ENCODE results near the gene MICAL1. TPM values are rescaled to one million over a fixed set of nuclear protein-coding genes. Genes with fewer than 3 reads are reported as not detected.

Gene MICAL1
- total RNA-seq, 2 experiments from 2014 or later: 106 to 107 TPM

- no peak for TF ChIP-seq CTCF (IDR thresholded peaks at IDR 0.05)
- H3K9me3 Mint-ChIP-seq: no peaks in the 10 kb centered on the region
- Histone ChIP-seq H3K9me3 (ENCODE audit: control insufficient read depth in 1 of 2, insufficient read depth in 1 of 2, low read length in 2 of 2) (no peaks in the 10 kb centered on the region), H3K27me3 (ENCODE audit: control insufficient read depth in 1 of 2, insufficient read depth in 2 of 2, low read length in 2 of 2) (no peaks in the 10 kb centered on the region), H3K27ac (ENCODE audit: low read depth in 1 of 2, low read length in 2 of 2) (peak overlapping the region in 1 of 2 donors; percentile 23), H3K4me1 (ENCODE audit: insufficient read depth, low read length) (peaks cover 40% of the 10 kb centered on the region), H3K4me3 (ENCODE audit: low read length) (no peak overlapping the region), H3K36me3 (ENCODE audit: insufficient read depth, low read length) (peaks cover 35% of the 10 kb centered on the region)
- no peak overlapping the region for H3K4me3 Mint-ChIP-seq
- CTCF ChIA-PET: interaction anchor here (0.6 to 3.1 kb wide), 8 partner anchors 9 to 738 kb away, joined by 3 to 17 read pairs (median 4); partner anchors contain the start of genes CD164, PPIL6, SMPD2 and ZBTB24
- no peaks in the 10 kb centered on the region for H3K27me3 Mint-ChIP-seq
- ATAC-seq (ENCODE audit: poor library complexity) (no peak), DNase-seq (no peak)
- peaks cover 42% of the 10 kb centered on the region for H3K36me3 Mint-ChIP-seq (ENCODE audit: low read depth)
- peak overlapping the region; percentile 31 for H3K27ac Mint-ChIP-seq
- POLR2A ChIA-PET: interaction anchor here (2.3 to 9.5 kb wide), 3 partner anchors 17 to 78 kb away, joined by 5 to 137 read pairs (median 86); partner anchors contain the start of genes CD164, PPIL6, SMPD2 and ZBTB24
- intact Hi-C loops (cut with DNase I, micrococcal nuclease): no loop called here
- peaks cover 55% of the 10 kb centered on the region for H3K4me1 Mint-ChIP-seq (ENCODE audit: low read depth)
Observed at GRCh38 chr6:109460161-109460829, 4.7 kb upstream of the MICAL1 start.

- DNase-seq: peak in 8 of 14 experiments; percentile 22 to 82 (median 44)
- no peak overlapping the region for H3K4me3 Mint-ChIP-seq
- intact Hi-C loops (cut with DNase I, micrococcal nuclease): loop anchor here (1.0 to 10.0 kb wide), 3 partner anchors 17 to 1626 kb away; partner anchors contain the start of genes AK9 (in 1 of the 2), FIG4 (in 1 of the 2) and SLC16A10 (in 1 of the 2)
Observed at GRCh38 chr6:109458774-109459531, 3.4 kb upstream of the MICAL1 start.

More at GRCh38 chr6:109458774-109459531, 3.4 kb upstream of the MICAL1 start:
- CTCF ChIA-PET: interaction anchor here (1.6 to 3.1 kb wide), 3 partner anchors 18 to 76 kb away, joined by 5 to 17 read pairs (median 7); partner anchors contain the start of genes CD164, PPIL6, SMPD2 and ZBTB24
- Mint-ChIP-seq H3K36me3 (ENCODE audit: low read depth) (peaks cover 37% of the 10 kb centered on the region), H3K9me3 (no peaks in the 10 kb centered on the region), H3K27me3 (no peaks in the 10 kb centered on the region), H3K27ac (peak overlapping the region; percentile 31), H3K4me1 (ENCODE audit: low read depth) (peaks cover 57% of the 10 kb centered on the region)
- Histone ChIP-seq H3K27me3 (ENCODE audit: control insufficient read depth in 1 of 2, insufficient read depth in 2 of 2, low read length in 2 of 2) (no peaks in the 10 kb centered on the region), H3K27ac (ENCODE audit: low read depth in 1 of 2, low read length in 2 of 2) (peak overlapping the region; percentile 38 to 39), H3K36me3 (ENCODE audit: insufficient read depth, low read length) (peaks cover 23% of the 10 kb centered on the region), H3K4me1 (ENCODE audit: insufficient read depth, low read length) (peaks cover 45% of the 10 kb centered on the region), H3K4me3 (ENCODE audit: low read length) (no peak overlapping the region), H3K9me3 (ENCODE audit: control insufficient read depth in 1 of 2, insufficient read depth in 1 of 2, low read length in 2 of 2) (no peaks in the 10 kb centered on the region)
- POLR2A ChIA-PET: interaction anchor here (0.8 to 9.5 kb wide), 6 partner anchors 16 to 1356 kb away, joined by 3 to 137 read pairs (median 6); partner anchors contain the start of genes CD164, CDK19, PPIL6 and SMPD2
- no peak for TF ChIP-seq CTCF (IDR thresholded peaks at IDR 0.05)
- ATAC-seq (ENCODE audit: poor library complexity): peak; percentile 18
